ENCODE measurements around the gene KRTAP4-1. TPM values are rescaled to one million over a fixed set of nuclear protein-coding genes. Genes with fewer than 3 reads are reported as not detected.
"Not testable (repeated sequence)": the region's sequence is repeated elsewhere in the genome, so short reads cannot be mapped to it uniquely, and the experiment has no call there.

Gene KRTAP4-1
- total and polyA plus RNA-seq, 2 donors (not counting 1 experiment from before 2014, with no cell fraction given): not detected

DNA sequence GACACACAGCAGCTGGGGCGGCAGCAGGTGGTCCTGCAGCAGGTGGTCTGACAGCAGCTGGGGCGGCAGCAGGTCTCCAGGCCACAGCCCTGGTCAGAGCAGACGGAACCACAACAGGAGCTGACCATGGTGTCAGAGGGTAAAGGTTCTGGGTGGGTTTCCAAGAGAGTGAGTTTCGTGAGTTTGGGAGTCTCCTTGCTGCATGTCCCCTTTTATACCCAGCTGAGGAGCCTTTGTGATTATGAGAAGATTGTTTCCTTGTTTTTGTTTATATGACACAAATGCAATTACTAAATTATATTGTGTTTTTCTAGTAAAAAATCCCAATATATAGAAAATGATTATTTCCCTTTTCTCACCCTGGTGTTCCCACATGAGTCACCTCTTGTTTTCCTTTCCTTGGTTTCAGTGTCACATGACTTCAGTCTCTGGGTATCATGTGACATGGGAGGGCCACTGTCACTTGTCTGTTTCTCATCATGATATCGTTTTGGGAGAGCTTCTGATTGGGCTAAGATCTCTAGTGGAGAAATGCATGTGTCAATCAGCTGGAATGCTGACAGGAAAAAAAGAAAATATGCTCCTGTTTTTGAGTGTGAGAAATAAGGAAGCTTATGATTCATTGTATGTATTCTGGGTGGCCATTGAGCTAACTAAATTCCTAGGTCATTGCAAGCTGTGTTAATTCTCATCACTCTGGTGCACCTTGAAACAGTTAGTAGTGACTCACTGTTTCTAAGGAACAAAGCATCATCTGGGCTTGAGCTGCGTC, 44.2 kb downstream of the KRTAP4-1 start, which contains the start of gene KRTAP4-6:
TSS of gene KRTAP4-6 (minus strand) at position 185 of the 772 bp plus-strand sequence. CDS start at position 128, 57 bp downstream.
- DNase-seq: no peak
- ChIA-PET POLR2A (interaction anchor here (0.7 kb wide), 1 partner anchor 733 kb away, joined by 3 read pairs; no protein-coding TSS in a partner anchor), CTCF (no interaction called here)
- Mint-ChIP-seq H3K9me3 (ENCODE audit: insufficient read depth) (peaks cover 14% of the 10 kb centered on the region), H3K27ac (no peak within 1 kb of the TSS), H3K4me3 (no peak within 1 kb of the TSS), H3K27me3 (peaks cover 16% of the 10 kb centered on the region), H3K4me1 (no peaks in the 10 kb centered on the region)
- no peaks in the 10 kb centered on the region for H3K4me1 ChIP-seq (ENCODE audit: control insufficient read depth in 2 of 2, insufficient read depth in 2 of 2, low read length in 2 of 2)
- H3K4me2 ChIP-seq (replicated peaks; ENCODE audit: low read depth, low read length, poor library complexity, severe bottlenecking): no peak within 1 kb of the TSS
- H3K4me3 ChIP-seq (ENCODE audit: control extremely low read depth in 1 of 5, extremely low read depth in 1 of 5, insufficient read depth in 1 of 5, low read depth in 2 of 5, low read length in 4 of 5): no peak within 1 kb of the TSS
- no peaks in the 10 kb centered on the region for H3K36me3 ChIP-seq (replicated peaks in 1 of 2; ENCODE audit: control extremely low read depth in 1 of 2, control insufficient read depth in 1 of 2, extremely low read depth in 1 of 2, insufficient read depth in 2 of 2, low read length in 1 of 2)
- no peak within 1 kb of the TSS for H3K27ac ChIP-seq (ENCODE audit: low read length in 2 of 2)
- intact Hi-C loops (cut with micrococcal nuclease): no loop called here
- H3K27me3 ChIP-seq (replicated peaks in 1 of 4; ENCODE audit: control extremely low read depth in 1 of 4, control insufficient read depth in 3 of 4, insufficient read depth in 4 of 4, low read length in 3 of 4): no peaks in the 10 kb centered on the region
- TF ChIP-seq, protein P1, sequence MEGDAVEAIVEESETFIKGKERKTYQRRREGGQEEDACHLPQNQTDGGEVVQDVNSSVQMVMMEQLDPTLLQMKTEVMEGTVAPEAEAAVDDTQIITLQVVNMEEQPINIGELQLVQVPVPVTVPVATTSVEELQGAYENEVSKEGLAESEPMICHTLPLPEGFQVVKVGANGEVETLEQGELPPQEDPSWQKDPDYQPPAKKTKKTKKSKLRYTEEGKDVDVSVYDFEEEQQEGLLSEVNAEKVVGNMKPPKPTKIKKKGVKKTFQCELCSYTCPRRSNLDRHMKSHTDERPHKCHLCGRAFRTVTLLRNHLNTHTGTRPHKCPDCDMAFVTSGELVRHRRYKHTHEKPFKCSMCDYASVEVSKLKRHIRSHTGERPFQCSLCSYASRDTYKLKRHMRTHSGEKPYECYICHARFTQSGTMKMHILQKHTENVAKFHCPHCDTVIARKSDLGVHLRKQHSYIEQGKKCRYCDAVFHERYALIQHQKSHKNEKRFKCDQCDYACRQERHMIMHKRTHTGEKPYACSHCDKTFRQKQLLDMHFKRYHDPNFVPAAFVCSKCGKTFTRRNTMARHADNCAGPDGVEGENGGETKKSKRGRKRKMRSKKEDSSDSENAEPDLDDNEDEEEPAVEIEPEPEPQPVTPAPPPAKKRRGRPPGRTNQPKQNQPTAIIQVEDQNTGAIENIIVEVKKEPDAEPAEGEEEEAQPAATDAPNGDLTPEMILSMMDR (IDR thresholded peaks at IDR 0.05): no peak
- TF ChIP-seq EZH2 (IDR thresholded peaks at IDR 0.05; ENCODE audit: borderline replicate concordance, insufficient read depth, low read depth, low read length, poor library complexity, severe bottlenecking): no peak
- no peaks in the 10 kb centered on the region for H4K20me1 ChIP-seq (ENCODE audit: control insufficient read depth, insufficient read depth, low read length, poor library complexity, severe bottlenecking)
- peaks cover 6 to 16% (median 14%) of the 10 kb centered on the region in 3 donors for H3K9me3 ChIP-seq (ENCODE audit: control extremely low read depth in 1 of 3, control insufficient read depth in 2 of 3, insufficient read depth in 1 of 3, low read length in 2 of 3)
- no peak within 1 kb of the TSS for H3K9ac ChIP-seq (ENCODE audit: low read length)
- whole genome bisulfite sequencing (ENCODE audit: insufficient coverage): 97% methylated on average over 5 of the region's 6 CpGs
- no peak for ATAC-seq (ENCODE audit: low read depth)
- no peaks in the 10 kb centered on the region for H3K79me2 ChIP-seq (ENCODE audit: control insufficient read depth, insufficient read depth, low read length)
- H2AFZ ChIP-seq (ENCODE audit: insufficient read depth, low read depth, low read length, poor library complexity, severe bottlenecking): no peak within 1 kb of the TSS

DNA sequence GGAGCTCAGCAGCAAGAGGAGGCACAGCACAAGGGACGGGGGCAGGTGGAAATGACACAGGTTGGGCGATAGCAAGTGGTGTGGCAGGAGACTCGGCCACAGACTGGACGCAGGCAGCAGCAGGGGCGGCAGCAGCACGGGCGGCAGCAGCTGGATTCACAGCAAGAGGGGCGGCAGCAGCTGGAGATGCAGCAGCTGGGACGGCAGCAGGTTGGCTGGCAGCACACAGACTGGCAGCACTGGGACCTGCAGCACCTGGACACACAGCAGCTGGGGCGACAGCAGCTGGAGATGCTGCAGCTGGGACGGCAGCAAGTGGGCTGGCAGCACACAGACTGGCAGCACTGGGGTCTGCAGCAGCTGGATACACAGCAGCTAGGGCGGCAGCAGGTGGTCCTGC, 44.8 kb downstream of the KRTAP4-1 start:
- H3K27ac Mint-ChIP-seq, CTCF ChIA-PET: not testable (repeated sequence)
- POLR2A ChIA-PET: interaction anchor here (0.7 kb wide), 1 partner anchor 732 kb away, joined by 3 read pairs; no protein-coding TSS in a partner anchor

More for the DNA sequence above, 44.8 kb downstream of the KRTAP4-1 start:
- DNase-seq; H3K4me1 ChIP-seq (ENCODE audit: control insufficient read depth in 2 of 2, insufficient read depth in 2 of 2, low read length in 2 of 2); H3K4me3 Mint-ChIP-seq; H3K27ac ChIP-seq (ENCODE audit: low read length in 2 of 2); intact Hi-C loops (cut with micrococcal nuclease); H3K4me2 ChIP-seq (replicated peaks; ENCODE audit: low read depth, low read length, poor library complexity, severe bottlenecking); H3K27me3 ChIP-seq (replicated peaks in 1 of 4; ENCODE audit: control extremely low read depth in 1 of 4, control insufficient read depth in 3 of 4, insufficient read depth in 4 of 4, low read length in 3 of 4); H3K9ac ChIP-seq (ENCODE audit: low read length); H3K36me3 ChIP-seq (replicated peaks in 1 of 2; ENCODE audit: control extremely low read depth in 1 of 2, control insufficient read depth in 1 of 2, extremely low read depth in 1 of 2, insufficient read depth in 2 of 2, low read length in 1 of 2); H3K4me3 ChIP-seq (ENCODE audit: control extremely low read depth in 1 of 5, extremely low read depth in 1 of 5, insufficient read depth in 1 of 5, low read depth in 2 of 5, low read length in 4 of 5); H3K79me2 ChIP-seq (ENCODE audit: control insufficient read depth, insufficient read depth, low read length); H2AFZ ChIP-seq (ENCODE audit: insufficient read depth, low read depth, low read length, poor library complexity, severe bottlenecking); H4K20me1 ChIP-seq (ENCODE audit: control insufficient read depth, insufficient read depth, low read length, poor library complexity, severe bottlenecking); ATAC-seq (ENCODE audit: low read depth); H3K4me1 Mint-ChIP-seq: not testable (repeated sequence)
- H3K27me3 Mint-ChIP-seq: peaks cover 16% of the 10 kb centered on the region
- H3K9me3 Mint-ChIP-seq (ENCODE audit: insufficient read depth): peaks cover 14% of the 10 kb centered on the region
- WGBS (ENCODE audit: insufficient coverage): 94% methylated on average over 12 of the region's 12 CpGs
- H3K9me3 ChIP-seq (ENCODE audit: control extremely low read depth in 1 of 3, control insufficient read depth in 2 of 3, insufficient read depth in 1 of 3, low read length in 2 of 3): peaks cover 6 to 16% (median 14%) of the 10 kb centered on the region in 3 donors

Small RNA genes lying within 50 kb of the gene (small RNA-seq; reads per million reads assigned to genes)
- not detected for gene KRTAP4-17P (ENCODE audit: insufficient read length, low read depth, low replicate concordance)

Other genes starting within 250 kb of the KRTAP4-1 start
Only the 30 nearest of the 41 such genes appear.
- gene KRTAP1-5, start 157.7 kb downstream of the KRTAP4-1 start, total RNA-seq: not detected in 2 replicates
- gene KRTAP1-5, start 157.7 kb downstream of the KRTAP4-1 start, polyA plus RNA-seq: not detected in 2 replicates
- gene KRTAP1-4, start 154.7 kb downstream of the KRTAP4-1 start, total RNA-seq: not detected in 2 replicates
- gene KRTAP1-4, start 154.7 kb downstream of the KRTAP4-1 start, polyA plus RNA-seq: not detected in 2 replicates
- gene KRTAP1-3, start 150.0 kb downstream of the KRTAP4-1 start, total RNA-seq: not detected in 2 replicates
- gene KRTAP1-3, start 150.0 kb downstream of the KRTAP4-1 start, polyA plus RNA-seq: not detected in 2 replicates
- not detected in 2 replicates for gene KRTAP1-1, start 143.5 kb downstream of the KRTAP4-1 start, total RNA-seq
- not detected in 2 replicates for gene KRTAP1-1, start 143.5 kb downstream of the KRTAP4-1 start, polyA plus RNA-seq
- not detected in 2 replicates for gene KRTAP2-1, start 137.6 kb downstream of the KRTAP4-1 start, total RNA-seq
- gene KRTAP2-1, start 137.6 kb downstream of the KRTAP4-1 start, polyA plus RNA-seq: not detected in 2 replicates
- gene KRTAP2-2, start 129.7 kb downstream of the KRTAP4-1 start, total RNA-seq: not detected in 2 replicates
- gene KRTAP2-2, start 129.7 kb downstream of the KRTAP4-1 start, polyA plus RNA-seq: not detected in 2 replicates
- gene KRTAP2-3, start 124.8 kb downstream of the KRTAP4-1 start, total RNA-seq: not detected in 2 replicates
- not detected in 2 replicates for gene KRTAP2-3, start 124.8 kb downstream of the KRTAP4-1 start, polyA plus RNA-seq
- gene KRTAP2-4, start 119.0 kb downstream of the KRTAP4-1 start, total RNA-seq: not detected in 2 replicates
- not detected in 2 replicates for gene KRTAP2-4, start 119.0 kb downstream of the KRTAP4-1 start, polyA plus RNA-seq
- gene KRTAP4-7, start 100.8 kb downstream of the KRTAP4-1 start, total RNA-seq: not detected in 2 replicates
- gene KRTAP4-7, start 100.8 kb downstream of the KRTAP4-1 start, polyA plus RNA-seq: not detected in 2 replicates
- not detected in 2 replicates for gene KRTAP4-8, start 86.8 kb downstream of the KRTAP4-1 start, total RNA-seq
- gene KRTAP4-8, start 86.8 kb downstream of the KRTAP4-1 start, polyA plus RNA-seq: not detected in 2 replicates
- gene KRTAP4-16, start 82.7 kb downstream of the KRTAP4-1 start, total RNA-seq: not detected in 2 replicates
- not detected in 2 replicates for gene KRTAP4-16, start 82.7 kb downstream of the KRTAP4-1 start, polyA plus RNA-seq
- not detected in 2 replicates for gene KRTAP4-9, start 79.5 kb downstream of the KRTAP4-1 start, total RNA-seq
- gene KRTAP4-9, start 79.5 kb downstream of the KRTAP4-1 start, polyA plus RNA-seq: not detected in 2 replicates
- not detected in 2 replicates for gene KRTAP4-11, start 66.5 kb downstream of the KRTAP4-1 start, total RNA-seq
- not detected in 2 replicates for gene KRTAP4-11, start 66.5 kb downstream of the KRTAP4-1 start, polyA plus RNA-seq
- gene KRTAP4-12, start 60.7 kb downstream of the KRTAP4-1 start, total RNA-seq: not detected in 2 replicates
- gene KRTAP4-12, start 60.7 kb downstream of the KRTAP4-1 start, polyA plus RNA-seq: 0.12 TPM in 1 of 2 replicates, not detected in the other
- not detected in 2 replicates for gene KRTAP4-6, start 44.4 kb downstream of the KRTAP4-1 start, total RNA-seq
- not detected in 2 replicates for gene KRTAP4-6, start 44.4 kb downstream of the KRTAP4-1 start, polyA plus RNA-seq
- gene KRTAP4-5, start 35.1 kb downstream of the KRTAP4-1 start, total RNA-seq: not detected in 2 replicates
- gene KRTAP4-5, start 35.1 kb downstream of the KRTAP4-1 start, polyA plus RNA-seq: not detected in 2 replicates
- not detected in 2 replicates for gene KRTAP4-4, start 24.2 kb downstream of the KRTAP4-1 start, total RNA-seq
- gene KRTAP4-4, start 24.2 kb downstream of the KRTAP4-1 start, polyA plus RNA-seq: not detected in 2 replicates
- gene KRTAP4-3, start 16.7 kb downstream of the KRTAP4-1 start, total RNA-seq: not detected in 2 replicates
- not detected in 2 replicates for gene KRTAP4-3, start 16.7 kb downstream of the KRTAP4-1 start, polyA plus RNA-seq
- gene KRTAP4-2, start 6.7 kb downstream of the KRTAP4-1 start, total RNA-seq: not detected in 2 replicates
- gene KRTAP4-2, start 6.7 kb downstream of the KRTAP4-1 start, polyA plus RNA-seq: not detected in 2 replicates
- not detected in 2 replicates for gene KRTAP9-1, start 5.0 kb upstream of the KRTAP4-1 start, total RNA-seq
- gene KRTAP9-1, start 5.0 kb upstream of the KRTAP4-1 start, polyA plus RNA-seq: not detected in 2 replicates
- gene KRTAP9-2, start 41.7 kb upstream of the KRTAP4-1 start, total RNA-seq: not detected in 2 replicates
- not detected in 2 replicates for gene KRTAP9-2, start 41.7 kb upstream of the KRTAP4-1 start, polyA plus RNA-seq
- gene KRTAP9-3, start 47.5 kb upstream of the KRTAP4-1 start, total RNA-seq: not detected in 2 replicates
- not detected in 2 replicates for gene KRTAP9-3, start 47.5 kb upstream of the KRTAP4-1 start, polyA plus RNA-seq
- not detected in 2 replicates for gene KRTAP9-8, start 53.1 kb upstream of the KRTAP4-1 start, total RNA-seq
- not detected in 2 replicates for gene KRTAP9-8, start 53.1 kb upstream of the KRTAP4-1 start, polyA plus RNA-seq
- not detected in 2 replicates for gene KRTAP9-4, start 64.8 kb upstream of the KRTAP4-1 start, total RNA-seq
- not detected in 2 replicates for gene KRTAP9-4, start 64.8 kb upstream of the KRTAP4-1 start, polyA plus RNA-seq
- not detected in 2 replicates for gene KRTAP9-9, start 70.5 kb upstream of the KRTAP4-1 start, total RNA-seq
- gene KRTAP9-9, start 70.5 kb upstream of the KRTAP4-1 start, polyA plus RNA-seq: not detected in 2 replicates
- gene KRTAP9-6, start 80.5 kb upstream of the KRTAP4-1 start, total RNA-seq: not detected in 2 replicates
- gene KRTAP9-6, start 80.5 kb upstream of the KRTAP4-1 start, polyA plus RNA-seq: not detected in 2 replicates
- gene KRTAP9-7, start 90.8 kb upstream of the KRTAP4-1 start, total RNA-seq: not detected in 2 replicates
- not detected in 2 replicates for gene KRTAP9-7, start 90.8 kb upstream of the KRTAP4-1 start, polyA plus RNA-seq
- gene KRTAP29-1, start 117.9 kb upstream of the KRTAP4-1 start, total RNA-seq: not detected in 2 replicates
- 0.43 TPM in 1 of 2 replicates, not detected in the other for gene KRTAP29-1, start 117.9 kb upstream of the KRTAP4-1 start, polyA plus RNA-seq
- gene KRTAP16-1, start 124.4 kb upstream of the KRTAP4-1 start, total RNA-seq: not detected in 2 replicates
- gene KRTAP16-1, start 124.4 kb upstream of the KRTAP4-1 start, polyA plus RNA-seq: 0.16 and 0.20 TPM in 2 replicates
- not detected in 2 replicates for gene KRTAP17-1, start 130.8 kb upstream of the KRTAP4-1 start, total RNA-seq
- gene KRTAP17-1, start 130.8 kb upstream of the KRTAP4-1 start, polyA plus RNA-seq: not detected in 2 replicates

Data from B cell (primary cell).